K562 (cell line): ENCODE results near the gene SIGLEC6. TPM values are rescaled to one million over a fixed set of nuclear protein-coding genes. Genes with fewer than 3 reads are reported as not detected.

Source experiments
- MYC ChIP-seq, 2 experiments: fragments of 250-450 bp in 1 of 2; sonication (Bioruptor Pico) in 1 of 2; IDR thresholded peaks; 2 replicates each; pipeline versions ENCODE4 v1.5.1 to v1.6.1; 2012 to 2021; ENCODE audit warnings: low read depth in 2 of 2, borderline replicate concordance in 1 of 2, improper control_type of control experiment in 1 of 2, low read length in 1 of 2, mild to moderate bottlenecking in 1 of 2, moderate library complexity in 1 of 2
- ZBTB40 ChIP-seq, 2 experiments: fragments of 450-650 bp in 1 of 2; sonication (generic) in 1 of 2; formaldehyde crosslinking in 1 of 2; IDR thresholded peaks; 2 replicates each; pipeline versions ENCODE4 v1.7.1 to v1.9.0; 2016 to 2022; ENCODE audit warnings: inconsistent platforms in 1 of 2, mild to moderate bottlenecking in 1 of 2, missing genetic modification reagents in 1 of 2
- polyA plus RNA-seq, 8 experiments: library from polyadenylated mRNA; depleted of rRNA in 4 of 8; stranded (reverse) in 5 of 8; unstranded in 3 of 8; fragments of >200 nt; fragmentation: Nextera tagmentation in 2 of 8; fragmentation: Illumina TruSeq in 1 of 8; extraction: Ambion mirVana in 2 of 8; extraction: Trizol in 1 of 8; gene quantifications; 2 replicates each; pipeline versions ENCODE4 v1.2.1 to v1.2.3, GENCODE V29; 2011 to 2014; ENCODE audit warnings: inconsistent platforms in 1 of 8, missing spikeins in 1 of 8
- total RNA-seq, 7 experiments: library from RNA; depleted of rRNA in 6 of 7; stranded (reverse); fragments of >200 nt in 6 of 7; fragmentation: Illumina TruSeq in 2 of 7; extraction: Trizol in 2 of 7; gene quantifications; 2 replicates each; pipeline versions ENCODE4 v1.2.1 to v1.2.3, GENCODE V29; 2011 to 2021; ENCODE audit warnings: low replicate concordance in 1 of 7

The SIGLEC6 gene
- total and polyA plus RNA-seq, 9 of the 15 experiments (the other 6 are each of a cell fraction or from before 2014, with no cell fraction given): 0.03 to 17.5 (median 0.71) TPM

GRCh38 chr19:51566489-51567100 lies 35.1 kb upstream of the SIGLEC6 start (continued):
- TF ChIP-seq ZBTB40 (IDR thresholded peaks at IDR 0.05): no peak
- no peak for TF ChIP-seq ZBTB40 (CRISPR knock-in tag; IDR thresholded peaks at IDR 0.05)
- no peak for TF ChIP-seq MYC (IDR thresholded peaks at IDR 0.05; ENCODE audit: low read depth, low read length)
- TF ChIP-seq MYC (CRISPR knock-in tag; IDR thresholded peaks at IDR 0.05; ENCODE audit: borderline replicate concordance, low read depth): no peak
